ENCODE data around the gene DNMT1.

DNMT1 gene

DNA sequence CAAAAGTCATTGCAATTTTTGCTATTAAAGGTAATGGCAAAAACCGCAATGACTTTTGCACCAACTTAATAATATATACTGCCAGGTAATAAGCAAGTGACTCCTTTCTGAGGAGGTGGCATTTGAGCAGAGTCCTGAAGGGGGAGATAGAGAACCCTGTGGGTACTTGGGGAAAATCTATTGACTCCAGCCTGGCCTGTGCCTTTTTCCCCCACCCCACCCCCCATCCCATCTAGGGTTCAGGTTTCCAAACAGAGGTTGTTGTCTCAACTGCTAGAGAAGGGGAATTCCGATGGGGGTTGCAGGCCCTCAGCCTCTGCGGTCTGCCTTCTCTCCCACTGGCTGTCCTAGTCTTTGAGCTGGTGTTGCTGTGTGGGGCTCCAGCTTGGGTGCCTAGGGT is 24.9 kb upstream of the DNMT1 start (continued):
- TF ChIP-seq, protein P1, sequence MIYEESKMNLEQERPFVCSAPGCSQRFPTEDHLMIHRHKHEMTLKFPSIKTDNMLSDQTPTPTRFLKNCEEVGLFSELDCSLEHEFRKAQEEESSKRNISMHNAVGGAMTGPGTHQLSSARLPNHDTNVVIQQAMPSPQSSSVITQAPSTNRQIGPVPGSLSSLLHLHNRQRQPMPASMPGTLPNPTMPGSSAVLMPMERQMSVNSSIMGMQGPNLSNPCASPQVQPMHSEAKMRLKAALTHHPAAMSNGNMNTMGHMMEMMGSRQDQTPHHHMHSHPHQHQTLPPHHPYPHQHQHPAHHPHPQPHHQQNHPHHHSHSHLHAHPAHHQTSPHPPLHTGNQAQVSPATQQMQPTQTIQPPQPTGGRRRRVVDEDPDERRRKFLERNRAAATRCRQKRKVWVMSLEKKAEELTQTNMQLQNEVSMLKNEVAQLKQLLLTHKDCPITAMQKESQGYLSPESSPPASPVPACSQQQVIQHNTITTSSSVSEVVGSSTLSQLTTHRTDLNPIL (CRISPR knock-in tag; IDR thresholded peaks at IDR 0.05; ENCODE audit: low read depth) = no peak
- TF ChIP-seq ZFP3 (CRISPR knock-in tag; IDR thresholded peaks at IDR 0.05) (no peak), ZNF70 (CRISPR knock-in tag; IDR thresholded peaks at IDR 0.05) (no peak), ISL1 (CRISPR knock-in tag; IDR thresholded peaks at IDR 0.05) (no peak)
- TF ChIP-seq, protein P2, sequence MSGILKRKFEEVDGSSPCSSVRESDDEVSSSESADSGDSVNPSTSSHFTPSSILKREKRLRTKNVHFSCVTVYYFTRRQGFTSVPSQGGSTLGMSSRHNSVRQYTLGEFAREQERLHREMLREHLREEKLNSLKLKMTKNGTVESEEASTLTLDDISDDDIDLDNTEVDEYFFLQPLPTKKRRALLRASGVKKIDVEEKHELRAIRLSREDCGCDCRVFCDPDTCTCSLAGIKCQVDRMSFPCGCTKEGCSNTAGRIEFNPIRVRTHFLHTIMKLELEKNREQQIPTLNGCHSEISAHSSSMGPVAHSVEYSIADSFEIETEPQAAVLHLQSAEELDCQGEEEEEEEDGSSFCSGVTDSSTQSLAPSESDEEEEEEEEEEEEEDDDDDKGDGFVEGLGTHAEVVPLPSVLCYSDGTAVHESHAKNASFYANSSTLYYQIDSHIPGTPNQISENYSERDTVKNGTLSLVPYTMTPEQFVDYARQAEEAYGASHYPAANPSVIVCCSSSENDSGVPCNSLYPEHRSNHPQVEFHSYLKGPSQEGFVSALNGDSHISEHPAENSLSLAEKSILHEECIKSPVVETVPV (CRISPR knock-in tag; IDR thresholded peaks at IDR 0.05) = no peak

DNA sequence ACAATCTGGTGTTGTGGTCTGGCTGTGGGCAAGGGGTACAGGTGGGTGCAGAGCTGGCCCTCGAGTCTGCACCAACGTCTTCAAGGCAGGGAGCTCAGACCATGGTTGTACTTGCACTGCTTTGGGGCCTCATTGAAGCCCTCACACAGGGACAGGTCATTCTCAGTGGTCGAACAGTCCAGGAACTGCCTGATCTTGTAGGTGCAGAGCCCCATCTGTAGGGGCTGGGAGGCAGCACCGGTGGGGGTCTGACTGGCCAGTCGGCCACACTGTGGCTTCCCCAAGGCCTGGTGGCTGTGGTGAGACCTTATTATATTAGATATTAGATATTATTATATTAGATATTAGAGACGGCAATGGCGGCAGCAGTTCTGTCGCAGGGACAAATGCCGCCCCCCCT is 22.3 kb upstream of the DNMT1 start:
- no peak for ATAC-seq
- TF ChIP-seq ZFP30 (CRISPR knock-in tag; IDR thresholded peaks at IDR 0.05) (no peak), TCF4 (CRISPR knock-in tag; IDR thresholded peaks at IDR 0.05; ENCODE audit: borderline replicate concordance) (no peak), ZFP3 (CRISPR knock-in tag; IDR thresholded peaks at IDR 0.05) (no peak), ARNTL (CRISPR knock-in tag; IDR thresholded peaks at IDR 0.05; ENCODE audit: borderline replicate concordance, low read depth) (no peak), OSR1 (CRISPR knock-in tag; IDR thresholded peaks at IDR 0.05) (no peak), GLIS3 (CRISPR knock-in tag; IDR thresholded peaks at IDR 0.05) (no peak), ZC3H10 (CRISPR knock-in tag; IDR thresholded peaks at IDR 0.05) (no peak), RARB (CRISPR knock-in tag; IDR thresholded peaks at IDR 0.05) (no peak), ISL1 (CRISPR knock-in tag; IDR thresholded peaks at IDR 0.05) (no peak), BACH2 (CRISPR knock-in tag; IDR thresholded peaks at IDR 0.05; ENCODE audit: borderline replicate concordance) (no peak), PPARA (CRISPR knock-in tag; IDR thresholded peaks at IDR 0.05; ENCODE audit: borderline replicate concordance) (no peak), TOX (CRISPR knock-in tag; IDR thresholded peaks at IDR 0.05; ENCODE audit: borderline replicate concordance) (no peak), CSDC2 (CRISPR knock-in tag; IDR thresholded peaks at IDR 0.05) (no peak)
- TF ChIP-seq, protein P3, sequence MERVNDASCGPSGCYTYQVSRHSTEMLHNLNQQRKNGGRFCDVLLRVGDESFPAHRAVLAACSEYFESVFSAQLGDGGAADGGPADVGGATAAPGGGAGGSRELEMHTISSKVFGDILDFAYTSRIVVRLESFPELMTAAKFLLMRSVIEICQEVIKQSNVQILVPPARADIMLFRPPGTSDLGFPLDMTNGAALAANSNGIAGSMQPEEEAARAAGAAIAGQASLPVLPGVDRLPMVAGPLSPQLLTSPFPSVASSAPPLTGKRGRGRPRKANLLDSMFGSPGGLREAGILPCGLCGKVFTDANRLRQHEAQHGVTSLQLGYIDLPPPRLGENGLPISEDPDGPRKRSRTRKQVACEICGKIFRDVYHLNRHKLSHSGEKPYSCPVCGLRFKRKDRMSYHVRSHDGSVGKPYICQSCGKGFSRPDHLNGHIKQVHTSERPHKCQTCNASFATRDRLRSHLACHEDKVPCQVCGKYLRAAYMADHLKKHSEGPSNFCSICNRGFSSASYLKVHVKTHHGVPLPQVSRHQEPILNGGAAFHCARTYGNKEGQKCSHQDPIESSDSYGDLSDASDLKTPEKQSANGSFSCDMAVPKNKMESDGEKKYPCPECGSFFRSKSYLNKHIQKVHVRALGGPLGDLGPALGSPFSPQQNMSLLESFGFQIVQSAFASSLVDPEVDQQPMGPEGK (CRISPR knock-in tag; IDR thresholded peaks at IDR 0.05; ENCODE audit: borderline replicate concordance) = no peak
- TF ChIP-seq, protein P4, sequence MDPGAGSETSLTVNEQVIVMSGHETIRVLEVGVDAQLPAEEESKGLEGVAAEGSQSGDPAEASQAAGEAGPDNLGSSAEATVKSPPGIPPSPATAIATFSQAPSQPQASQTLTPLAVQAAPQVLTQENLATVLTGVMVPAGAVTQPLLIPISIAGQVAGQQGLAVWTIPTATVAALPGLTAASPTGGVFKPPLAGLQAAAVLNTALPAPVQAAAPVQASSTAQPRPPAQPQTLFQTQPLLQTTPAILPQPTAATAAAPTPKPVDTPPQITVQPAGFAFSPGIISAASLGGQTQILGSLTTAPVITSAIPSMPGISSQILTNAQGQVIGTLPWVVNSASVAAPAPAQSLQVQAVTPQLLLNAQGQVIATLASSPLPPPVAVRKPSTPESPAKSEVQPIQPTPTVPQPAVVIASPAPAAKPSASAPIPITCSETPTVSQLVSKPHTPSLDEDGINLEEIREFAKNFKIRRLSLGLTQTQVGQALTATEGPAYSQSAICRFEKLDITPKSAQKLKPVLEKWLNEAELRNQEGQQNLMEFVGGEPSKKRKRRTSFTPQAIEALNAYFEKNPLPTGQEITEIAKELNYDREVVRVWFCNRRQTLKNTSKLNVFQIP (CRISPR knock-in tag; IDR thresholded peaks at IDR 0.05; ENCODE audit: borderline replicate concordance, low read depth) = no peak
- TF ChIP-seq, protein P2 (CRISPR knock-in tag; IDR thresholded peaks at IDR 0.05) = no peak

DNA sequence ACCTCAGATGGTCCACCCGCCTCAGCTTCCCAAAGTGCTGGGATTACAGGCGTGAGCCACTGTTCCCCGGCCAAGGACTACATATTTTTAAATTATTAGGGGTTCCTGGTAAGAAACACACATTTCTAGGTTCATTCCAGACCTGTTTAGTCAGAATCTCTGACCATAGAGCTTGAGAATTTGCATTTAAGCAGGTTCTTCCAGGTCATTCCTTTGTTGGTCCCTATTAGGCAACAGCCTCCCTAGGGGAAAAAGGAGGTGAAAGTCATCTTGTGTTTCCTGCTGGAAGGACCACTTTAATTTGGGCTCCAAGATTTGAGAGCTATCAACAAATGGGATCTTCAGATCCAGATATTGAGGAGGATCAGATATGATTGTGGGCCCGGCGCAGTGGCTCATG is 20.0 kb upstream of the DNMT1 start:
- no peak for TF ChIP-seq ZFP30 (CRISPR knock-in tag; IDR thresholded peaks at IDR 0.05)
- TF ChIP-seq, protein P5, sequence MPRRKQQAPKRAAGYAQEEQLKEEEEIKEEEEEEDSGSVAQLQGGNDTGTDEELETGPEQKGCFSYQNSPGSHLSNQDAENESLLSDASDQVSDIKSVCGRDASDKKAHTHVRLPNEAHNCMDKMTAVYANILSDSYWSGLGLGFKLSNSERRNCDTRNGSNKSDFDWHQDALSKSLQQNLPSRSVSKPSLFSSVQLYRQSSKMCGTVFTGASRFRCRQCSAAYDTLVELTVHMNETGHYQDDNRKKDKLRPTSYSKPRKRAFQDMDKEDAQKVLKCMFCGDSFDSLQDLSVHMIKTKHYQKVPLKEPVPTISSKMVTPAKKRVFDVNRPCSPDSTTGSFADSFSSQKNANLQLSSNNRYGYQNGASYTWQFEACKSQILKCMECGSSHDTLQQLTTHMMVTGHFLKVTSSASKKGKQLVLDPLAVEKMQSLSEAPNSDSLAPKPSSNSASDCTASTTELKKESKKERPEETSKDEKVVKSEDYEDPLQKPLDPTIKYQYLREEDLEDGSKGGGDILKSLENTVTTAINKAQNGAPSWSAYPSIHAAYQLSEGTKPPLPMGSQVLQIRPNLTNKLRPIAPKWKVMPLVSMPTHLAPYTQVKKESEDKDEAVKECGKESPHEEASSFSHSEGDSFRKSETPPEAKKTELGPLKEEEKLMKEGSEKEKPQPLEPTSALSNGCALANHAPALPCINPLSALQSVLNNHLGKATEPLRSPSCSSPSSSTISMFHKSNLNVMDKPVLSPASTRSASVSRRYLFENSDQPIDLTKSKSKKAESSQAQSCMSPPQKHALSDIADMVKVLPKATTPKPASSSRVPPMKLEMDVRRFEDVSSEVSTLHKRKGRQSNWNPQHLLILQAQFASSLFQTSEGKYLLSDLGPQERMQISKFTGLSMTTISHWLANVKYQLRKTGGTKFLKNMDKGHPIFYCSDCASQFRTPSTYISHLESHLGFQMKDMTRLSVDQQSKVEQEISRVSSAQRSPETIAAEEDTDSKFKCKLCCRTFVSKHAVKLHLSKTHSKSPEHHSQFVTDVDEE (CRISPR knock-in tag; IDR thresholded peaks at IDR 0.05) = no peak
- no peak for TF ChIP-seq ZNF565 (CRISPR knock-in tag; conservative IDR thresholded peaks at IDR 0.05; ENCODE audit: low read depth)
- no peak for TF ChIP-seq ESRRG (CRISPR knock-in tag; IDR thresholded peaks at IDR 0.05)
- TF ChIP-seq ZC3H10 (CRISPR knock-in tag; IDR thresholded peaks at IDR 0.05) = no peak
- no peak for TF ChIP-seq TCF4 (CRISPR knock-in tag; IDR thresholded peaks at IDR 0.05; ENCODE audit: borderline replicate concordance)
- no peak for TF ChIP-seq CSDC2 (CRISPR knock-in tag; IDR thresholded peaks at IDR 0.05)
- no peak for TF ChIP-seq ZFP3 (CRISPR knock-in tag; IDR thresholded peaks at IDR 0.05)
- TF ChIP-seq ISL1 (CRISPR knock-in tag; IDR thresholded peaks at IDR 0.05) = no peak
- no peak for TF ChIP-seq BACH2 (CRISPR knock-in tag; IDR thresholded peaks at IDR 0.05; ENCODE audit: borderline replicate concordance)
- TF ChIP-seq ZNF8 (CRISPR knock-in tag; IDR thresholded peaks at IDR 0.05) = no peak
- TF ChIP-seq, protein P2 (CRISPR knock-in tag; IDR thresholded peaks at IDR 0.05) = no peak
- no peak for TF ChIP-seq ZNF70 (CRISPR knock-in tag; IDR thresholded peaks at IDR 0.05)
- no peak for TF ChIP-seq OSR1 (CRISPR knock-in tag; IDR thresholded peaks at IDR 0.05)
- TF ChIP-seq ARNTL (CRISPR knock-in tag; IDR thresholded peaks at IDR 0.05; ENCODE audit: borderline replicate concordance, low read depth) = no peak
- TF ChIP-seq SNAI2 (CRISPR knock-in tag; IDR thresholded peaks at IDR 0.05) = no peak
- TF ChIP-seq TOX (CRISPR knock-in tag; IDR thresholded peaks at IDR 0.05; ENCODE audit: borderline replicate concordance) = no peak
- no peak for ATAC-seq

Data from SK-N-SH treated with all-trans-retinoic acid at 6 μM for 48 hours (cell line).